Heart right ventricle (tissue), 16 donors: Measurements from ENCODE around the gene PDGFRA. TPM values are rescaled to one million over a fixed set of nuclear protein-coding genes. Genes with fewer than 3 reads are reported as not detected.

ENCODE experiments used
- ATAC-seq, 8 donors: fragments of 200-7000 bp; cut with Tn5 transposase; one replicate each; pipeline ENCODE4 v1.9.1; 2020; ENCODE audit warnings: mild to moderate bottlenecking in 8 of 8, moderate library complexity in 8 of 8, moderate number of reproducible peaks in 1 of 8
- DNase-seq, 2 donors: peaks; one replicate each; pipeline ENCODE4 v3.0.0-alpha.2; 2020
- H3K27ac ChIP-seq, 10 donors: fragments of 200-600 bp; sonication (generic) in 2 of 10; one replicate each; pipeline versions ENCODE4 v1.5.0 to v1.8.0; 2020 to 2022; ENCODE audit warnings: mild to moderate bottlenecking in 3 of 10
- H3K27me3 ChIP-seq, 7 donors: fragments of 200-600 bp; one replicate each; pipeline ENCODE4 v1.8.0; 2021 to 2022; ENCODE audit warnings: mild to moderate bottlenecking in 2 of 7
- H3K36me3 ChIP-seq, 9 donors: fragments of 200-600 bp; sonication (generic) in 1 of 9; one replicate each; pipeline versions ENCODE4 v1.5.0 to v1.8.0; 2020 to 2022; ENCODE audit warnings: mild to moderate bottlenecking in 2 of 9
- H3K4me1 ChIP-seq, 9 donors: fragments of 200-600 bp; sonication (generic) in 1 of 9; one replicate each; pipeline versions ENCODE4 v1.5.0 to v1.8.0; 2020 to 2022; ENCODE audit warnings: mild to moderate bottlenecking in 4 of 9
- H3K4me3 ChIP-seq, 10 donors: fragments of 200-600 bp; sonication (generic) in 2 of 10; one replicate each; pipeline versions ENCODE4 v1.5.0 to v1.8.0; 2020 to 2022; ENCODE audit warnings: mild to moderate bottlenecking in 7 of 10, moderate library complexity in 2 of 10
- H3K9me3 ChIP-seq, 11 donors: fragments of 200-600 bp in 10 of 11; sonication (generic) in 2 of 11; one replicate each; pipeline versions ENCODE4 v1.5.0 to v1.8.0; 2013 to 2022; ENCODE audit warnings: mild to moderate bottlenecking in 2 of 11, control low read depth in 1 of 11, moderate library complexity in 1 of 11
- WGBS, 2 donors: extraction: QIAGEN DNeasy Blood & Tissue Kit; methylation state at CpG; one replicate each; pipeline ENCODE4 v1.1.7; 2013; ENCODE audit warnings: inconsistent platforms in 1 of 2; 5-methylcytosine and 5-hydroxymethylcytosine counted together
- intact Hi-C, 10 donors: fragments of 100-400 bp; cut with DNase I; formaldehyde crosslinking; loops; one replicate each; pipeline versions ENCODE4 v1.11.1 to v1.14.2; 2022
- polyA plus RNA-seq, 2 donors: library from polyadenylated mRNA; stranded (reverse); fragments of 200-250 nt; gene quantifications; one replicate each; pipeline ENCODE4 v1.2.3, GENCODE V29; 2013
- total RNA-seq, 10 donors: library from RNA; stranded (reverse); fragmentation: NEBNext Ultra II Directional in 3 of 10; extraction: Animal tissue kit (Norgen Biotek cat#: 25700) in 3 of 10; gene quantifications; one replicate each; pipeline versions ENCODE4 v1.2.1 to v1.2.4, GENCODE V29; 2021 to 2023
- TF ChIP-seq, protein P1 (sequence below), 9 donors: fragments of 200-600 bp; sonication (generic) in 2 of 9; IDR thresholded peaks; one replicate each; pipeline versions ENCODE4 v1.5.0 to v1.8.0; 2021 to 2022; ENCODE audit warnings: antibody characterized with exemption in 9 of 9, mild to moderate bottlenecking in 5 of 9, moderate library complexity in 1 of 9
- donor health status: Arrhythmogenic right ventricular cardiomyopathy.
- donor health status: ischemic (EF 13 %, LVEDD 7.1; RV severe dilation, severe dysfunction).
- donor health status: healthy with polysubstance abuse.
- donor health status: DM: no; HTN: yes; CAD: no.
- donor health status: DM: no; HTN: no; CAD: no.
- donor health status: ischemic (EF 25% LVEDD 6.9; RV normal size, moderate dysfunction).
- donor health status: ischemic (EF 25% LVEDD 5.7; RV mildly dilated, moderate dysfunction).
- donor health status: healthy.
- donor health status: DM: yes; HTN: yes; CAD: no.
- donor health status: Ischemic cardiomyopathy.
- donor health status: ischemic (EF 35%, LVEDD 5.7; RV mildly dilated, moderate dysfunction).
- donor health status: nonischemic (EF 11% LVEDD 7.7; RV severe dilation, severe dysfunction).
- donor health status: DM: yes; HTN: yes; CAD: no.
- donor health status: PGD.
- donor health status: ischemic (EF 29% LVEDD 5.4; RV normal size, mild dysfunction).
- donor health status: nonischemic (EF 23%, LVEDD 6.1; RV moderate dilation, normal function).

The PDGFRA gene
- total and polyA plus RNA-seq, 12 donors = 6.5 to 57.5 (median 11.6) TPM

DNA sequence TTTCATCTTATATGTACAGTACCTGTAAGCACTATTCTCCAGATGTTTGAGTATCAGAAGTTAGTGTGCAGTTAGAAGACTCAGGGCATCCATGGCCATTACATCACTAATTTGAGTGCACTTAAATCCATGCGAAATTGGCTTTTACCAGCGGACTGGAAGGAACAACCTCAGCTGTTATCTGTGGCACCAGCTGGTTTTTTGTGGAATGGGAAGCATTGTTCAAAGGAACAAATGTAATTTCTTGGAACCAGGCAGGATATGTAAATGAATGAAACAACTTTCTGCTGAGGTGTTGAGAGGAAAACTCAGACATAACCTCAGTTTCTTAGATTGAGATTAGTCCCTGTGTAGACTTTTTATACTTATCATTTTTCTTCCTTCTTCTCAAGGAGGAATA, 60.2 kb downstream of the PDGFRA start:
- TF ChIP-seq, protein P1, sequence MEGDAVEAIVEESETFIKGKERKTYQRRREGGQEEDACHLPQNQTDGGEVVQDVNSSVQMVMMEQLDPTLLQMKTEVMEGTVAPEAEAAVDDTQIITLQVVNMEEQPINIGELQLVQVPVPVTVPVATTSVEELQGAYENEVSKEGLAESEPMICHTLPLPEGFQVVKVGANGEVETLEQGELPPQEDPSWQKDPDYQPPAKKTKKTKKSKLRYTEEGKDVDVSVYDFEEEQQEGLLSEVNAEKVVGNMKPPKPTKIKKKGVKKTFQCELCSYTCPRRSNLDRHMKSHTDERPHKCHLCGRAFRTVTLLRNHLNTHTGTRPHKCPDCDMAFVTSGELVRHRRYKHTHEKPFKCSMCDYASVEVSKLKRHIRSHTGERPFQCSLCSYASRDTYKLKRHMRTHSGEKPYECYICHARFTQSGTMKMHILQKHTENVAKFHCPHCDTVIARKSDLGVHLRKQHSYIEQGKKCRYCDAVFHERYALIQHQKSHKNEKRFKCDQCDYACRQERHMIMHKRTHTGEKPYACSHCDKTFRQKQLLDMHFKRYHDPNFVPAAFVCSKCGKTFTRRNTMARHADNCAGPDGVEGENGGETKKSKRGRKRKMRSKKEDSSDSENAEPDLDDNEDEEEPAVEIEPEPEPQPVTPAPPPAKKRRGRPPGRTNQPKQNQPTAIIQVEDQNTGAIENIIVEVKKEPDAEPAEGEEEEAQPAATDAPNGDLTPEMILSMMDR (IDR thresholded peaks at IDR 0.05) = no peak
- intact Hi-C loops = no loop called here
- ATAC-seq = peak in 1 of 8 donors; percentile 39
- H3K9me3 ChIP-seq = peaks cover 0 to 2% (median 0%) of the 10 kb centered on the region in 11 donors
- no peaks in the 10 kb centered on the region for H3K27me3 ChIP-seq
- no peak for DNase-seq
- WGBS, 2 donors = 59 to 64% methylated on average over 2 of the region's 2 CpGs
- peaks cover 0 to 69% (median 3%) of the 10 kb centered on the region in 9 donors for H3K36me3 ChIP-seq
- H3K4me3 ChIP-seq = no peak overlapping the region
- peaks cover 0 to 5% (median 0%) of the 10 kb centered on the region in 9 donors for H3K4me1 ChIP-seq
- no peak overlapping the region for H3K27ac ChIP-seq

DNA sequence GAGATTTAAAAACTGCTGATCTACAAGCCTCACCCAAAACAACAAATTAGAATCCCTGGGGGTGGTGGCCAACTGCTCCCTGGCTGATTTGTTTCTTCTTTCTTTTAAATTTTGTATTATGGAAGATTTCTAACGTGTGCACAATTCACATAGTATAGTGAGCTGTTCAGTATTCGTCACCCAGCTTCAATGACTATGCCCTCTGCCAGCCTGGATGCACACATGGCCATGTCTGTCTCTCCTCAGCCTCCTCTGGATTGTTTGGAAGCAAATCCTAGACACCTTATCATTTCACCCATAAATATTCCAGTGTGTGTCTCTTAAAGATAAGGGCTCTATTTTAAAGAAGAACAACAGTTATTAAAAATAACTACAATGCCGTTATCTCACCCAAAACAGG, 61.9 kb downstream of the PDGFRA start:
- Histone ChIP-seq H3K4me1 (peaks cover 0 to 6% (median 1%) of the 10 kb centered on the region in 9 donors), H3K36me3 (peaks cover 0 to 75% (median 3%) of the 10 kb centered on the region in 9 donors), H3K9me3 (no peaks in the 10 kb centered on the region), H3K27me3 (no peaks in the 10 kb centered on the region), H3K27ac (no peak overlapping the region), H3K4me3 (no peak overlapping the region)
- TF ChIP-seq, protein P1 (IDR thresholded peaks at IDR 0.05) = no peak
- 60 to 69% methylated on average over 3 of the region's 3 CpGs for WGBS, 2 donors
- ATAC-seq (peak in 1 of 8 donors; percentile 43), DNase-seq (no peak)
- intact Hi-C loops = no loop called here

DNA sequence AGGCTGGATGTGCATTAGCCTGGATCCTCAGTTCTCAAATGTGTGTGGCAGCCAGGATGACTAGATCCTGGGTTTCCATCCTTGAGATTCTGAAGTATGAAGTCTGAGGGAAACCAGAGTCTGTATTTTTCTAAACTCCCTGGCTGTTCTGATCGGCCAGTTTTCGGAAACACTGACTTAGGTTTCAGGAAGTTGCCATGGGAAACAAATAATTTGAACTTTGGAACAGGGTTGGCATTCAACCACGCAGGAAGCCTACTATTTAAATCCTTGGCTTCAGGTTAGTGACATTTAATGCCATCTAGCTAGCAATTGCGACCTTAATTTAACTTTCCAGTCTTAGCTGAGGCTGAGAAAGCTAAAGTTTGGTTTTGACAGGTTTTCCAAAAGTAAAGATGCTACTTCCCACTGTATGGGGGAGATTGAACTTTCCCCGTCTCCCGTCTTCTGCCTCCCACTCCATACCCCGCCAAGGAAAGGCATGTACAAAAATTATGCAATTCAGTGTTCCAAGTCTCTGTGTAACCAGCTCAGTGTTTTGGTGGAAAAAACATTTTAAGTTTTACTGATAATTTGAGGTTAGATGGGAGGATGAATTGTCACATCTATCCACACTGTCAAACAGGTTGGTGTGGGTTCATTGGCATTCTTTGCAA, 67.6 kb downstream of the PDGFRA start:
- Histone ChIP-seq H3K4me1 (peaks cover 0 to 23% (median 12%) of the 10 kb centered on the region in 9 donors), H3K27ac (peak overlapping the region in 2 of 10 donors; percentile 30 to 58), H3K36me3 (peaks cover 0 to 45% (median 0%) of the 10 kb centered on the region in 9 donors), H3K4me3 (no peak overlapping the region), H3K9me3 (peaks cover 0 to 11% (median 0%) of the 10 kb centered on the region in 11 donors), H3K27me3 (no peaks in the 10 kb centered on the region)
- DNase-seq (no peak), ATAC-seq (peak in 7 of 8 donors; percentile 42 to 79 (median 76))
- WGBS, 2 donors = 51 to 61% methylated on average over 7 of the region's 7 CpGs
- TF ChIP-seq, protein P1 (IDR thresholded peaks at IDR 0.05) = no peak
- intact Hi-C loops = no loop called here

DNA sequence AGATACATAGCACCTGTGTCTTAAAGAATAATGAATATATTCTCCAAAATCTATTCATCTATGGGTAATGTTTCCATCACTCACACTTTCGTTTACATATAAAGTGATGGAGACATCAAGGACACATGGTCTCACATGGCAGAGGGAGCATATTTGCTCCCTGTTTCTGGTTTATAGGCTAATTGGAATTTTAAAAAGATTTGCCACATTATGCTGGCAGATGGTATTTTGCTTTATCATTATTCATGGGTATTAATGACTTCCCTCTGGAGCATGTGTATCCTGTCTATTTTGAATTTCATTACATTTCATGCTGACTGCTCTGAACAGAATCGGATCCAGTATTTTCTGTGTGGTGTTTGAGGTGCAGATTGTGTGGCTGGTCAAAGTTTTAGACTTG, 79.0 kb downstream of the PDGFRA start:
- ATAC-seq (no peak), DNase-seq (no peak)
- intact Hi-C loops = no loop called here
- Histone ChIP-seq H3K27ac (no peak overlapping the region), H3K9me3 (peaks cover 0 to 24% (median 2%) of the 10 kb centered on the region in 11 donors), H3K4me3 (no peak overlapping the region), H3K27me3 (peaks cover 0 to 8% (median 0%) of the 10 kb centered on the region in 7 donors), H3K36me3 (no peaks in the 10 kb centered on the region), H3K4me1 (no peaks in the 10 kb centered on the region)
- TF ChIP-seq, protein P1 (IDR thresholded peaks at IDR 0.05) = no peak
- 68 to 76% methylated on average over 2 of the region's 2 CpGs for WGBS, 2 donors
